Adipocyte (in vitro differentiated cells): ENCODE results near the gene RELB.

Experiments used
- DNase-seq: peaks from one replicate; pipeline ENCODE4 v3.0.0-alpha.2; 2015; ENCODE audit warnings: low read depth
- H3K27me3 ChIP-seq: replicated peaks from 2 replicates; pipeline ENCODE4 v1.7.0; 2013; ENCODE audit warnings: mild to moderate bottlenecking, low read length, moderate library complexity; ENCODE audit not compliant: control insufficient read depth, insufficient read depth
- H3K36me3 ChIP-seq: 2 replicates; pipeline ENCODE4 v1.7.0; 2013; ENCODE audit warnings: low read length, mild to moderate bottlenecking, moderate library complexity; ENCODE audit not compliant: control insufficient read depth, insufficient read depth, severe bottlenecking
- H3K4me1 ChIP-seq: 2 replicates; pipeline ENCODE4 v1.7.0; 2013; ENCODE audit warnings: mild to moderate bottlenecking, low read length, moderate library complexity; ENCODE audit not compliant: control insufficient read depth, insufficient read depth
- H3K4me3 ChIP-seq: 2 replicates; pipeline ENCODE4 v1.7.0; 2013; ENCODE audit warnings: mild to moderate bottlenecking, low read length, moderate library complexity
- H3K9ac ChIP-seq: 2 replicates; pipeline ENCODE4 v1.7.0; 2013; ENCODE audit warnings: mild to moderate bottlenecking, low read length, moderate library complexity
- H3K9me3 ChIP-seq: 2 replicates; pipeline ENCODE4 v1.7.0; 2013; ENCODE audit warnings: mild to moderate bottlenecking, low read length, moderate library complexity; ENCODE audit not compliant: control insufficient read depth

RELB gene

GRCh38 chr19:45005787-45006186 is 4.5 kb downstream of the RELB start:
- Histone ChIP-seq H3K27me3 (no peaks in the 10 kb centered on the region), H3K4me1 (peaks cover 3% of the 10 kb centered on the region), H3K36me3 (no peaks in the 10 kb centered on the region), H3K9me3 (no peaks in the 10 kb centered on the region), H3K9ac (no peak overlapping the region), H3K4me3 (no peak overlapping the region)
- no peak for DNase-seq

DNA sequence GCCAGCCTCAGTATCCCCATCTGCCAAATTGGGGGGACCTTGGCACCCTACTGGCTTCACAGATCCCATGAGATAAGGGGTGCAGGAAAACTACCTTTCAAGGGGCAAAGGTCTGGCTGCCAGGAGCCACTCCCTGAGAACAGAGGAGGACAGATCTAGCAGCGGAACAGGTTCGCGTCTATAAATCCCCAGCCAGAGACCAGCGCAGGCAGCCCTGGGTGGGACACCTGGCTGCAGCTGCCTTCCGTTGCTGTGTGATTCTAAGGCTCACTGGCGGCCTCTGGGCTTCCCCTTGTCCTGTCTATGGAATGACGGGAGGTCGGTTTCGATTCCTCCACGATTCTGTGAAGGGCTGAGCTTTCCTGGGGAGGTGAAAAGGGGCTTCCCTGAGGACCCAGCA is 7.3 kb downstream of the RELB start:
- no peaks in the 10 kb centered on the region for H3K9me3 ChIP-seq
- H3K9ac ChIP-seq = no peak overlapping the region
- no peak for DNase-seq
- no peaks in the 10 kb centered on the region for H3K27me3 ChIP-seq
- peaks cover 12% of the 10 kb centered on the region for H3K36me3 ChIP-seq
- H3K4me3 ChIP-seq = no peak overlapping the region
- H3K4me1 ChIP-seq = no peaks in the 10 kb centered on the region

- Histone ChIP-seq H3K9ac (no peak overlapping the region), H3K27me3 (no peaks in the 10 kb centered on the region), H3K4me1 (no peaks in the 10 kb centered on the region), H3K4me3 (no peak overlapping the region), H3K36me3 (peaks cover 17% of the 10 kb centered on the region), H3K9me3 (no peaks in the 10 kb centered on the region)
- DNase-seq = no peak
These were observed 8.5 kb downstream of the RELB start for GRCh38 chr19:45009625-45010255.

DNA sequence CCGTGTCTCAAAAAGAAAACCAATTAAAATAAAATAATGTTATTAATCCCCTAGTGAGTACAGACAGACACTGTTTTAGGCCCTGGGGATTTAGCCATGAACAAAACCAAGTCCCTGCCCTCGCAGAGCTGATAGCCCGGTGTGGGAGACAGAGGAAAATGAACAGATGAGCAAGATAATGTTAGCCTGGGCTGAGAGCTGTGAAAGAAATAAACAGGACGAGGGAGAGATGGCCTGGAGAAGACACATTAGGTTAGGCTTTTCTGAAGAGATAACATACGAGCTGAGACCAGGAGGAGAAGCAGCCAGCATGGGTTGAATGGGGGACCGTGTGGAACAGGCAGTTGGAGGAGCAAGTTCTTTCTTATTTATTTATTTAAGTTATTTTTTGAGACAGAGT is 9.0 kb downstream of the RELB start:
- DNase-seq = no peak
- H3K27me3 ChIP-seq = no peaks in the 10 kb centered on the region

DNA sequence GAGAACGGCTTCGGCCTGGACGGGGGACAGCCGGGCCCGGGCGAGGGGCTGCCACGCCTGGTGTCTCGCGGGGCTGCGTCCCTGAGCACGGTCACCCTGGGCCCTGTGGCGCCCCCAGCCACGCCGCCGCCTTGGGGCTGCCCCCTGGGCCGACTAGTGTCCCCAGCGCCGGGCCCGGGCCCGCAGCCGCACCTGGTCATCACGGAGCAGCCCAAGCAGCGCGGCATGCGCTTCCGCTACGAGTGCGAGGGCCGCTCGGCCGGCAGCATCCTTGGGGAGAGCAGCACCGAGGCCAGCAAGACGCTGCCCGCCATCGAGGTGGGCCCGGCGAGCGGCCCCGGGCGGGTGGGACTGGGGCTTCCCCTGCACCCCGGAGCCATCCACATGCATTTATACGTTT is 10.7 kb downstream of the RELB start:
- Histone ChIP-seq H3K9me3 (no peaks in the 10 kb centered on the region), H3K36me3 (peaks cover 17% of the 10 kb centered on the region), H3K4me1 (no peaks in the 10 kb centered on the region), H3K9ac (no peak overlapping the region), H3K27me3 (no peaks in the 10 kb centered on the region), H3K4me3 (no peak overlapping the region)
- no peak for DNase-seq

More for the DNA sequence above, 9.0 kb downstream of the RELB start:
- Histone ChIP-seq H3K4me1 (no peaks in the 10 kb centered on the region), H3K4me3 (no peak overlapping the region), H3K9ac (no peak overlapping the region), H3K36me3 (peaks cover 17% of the 10 kb centered on the region), H3K9me3 (no peaks in the 10 kb centered on the region)

DNA sequence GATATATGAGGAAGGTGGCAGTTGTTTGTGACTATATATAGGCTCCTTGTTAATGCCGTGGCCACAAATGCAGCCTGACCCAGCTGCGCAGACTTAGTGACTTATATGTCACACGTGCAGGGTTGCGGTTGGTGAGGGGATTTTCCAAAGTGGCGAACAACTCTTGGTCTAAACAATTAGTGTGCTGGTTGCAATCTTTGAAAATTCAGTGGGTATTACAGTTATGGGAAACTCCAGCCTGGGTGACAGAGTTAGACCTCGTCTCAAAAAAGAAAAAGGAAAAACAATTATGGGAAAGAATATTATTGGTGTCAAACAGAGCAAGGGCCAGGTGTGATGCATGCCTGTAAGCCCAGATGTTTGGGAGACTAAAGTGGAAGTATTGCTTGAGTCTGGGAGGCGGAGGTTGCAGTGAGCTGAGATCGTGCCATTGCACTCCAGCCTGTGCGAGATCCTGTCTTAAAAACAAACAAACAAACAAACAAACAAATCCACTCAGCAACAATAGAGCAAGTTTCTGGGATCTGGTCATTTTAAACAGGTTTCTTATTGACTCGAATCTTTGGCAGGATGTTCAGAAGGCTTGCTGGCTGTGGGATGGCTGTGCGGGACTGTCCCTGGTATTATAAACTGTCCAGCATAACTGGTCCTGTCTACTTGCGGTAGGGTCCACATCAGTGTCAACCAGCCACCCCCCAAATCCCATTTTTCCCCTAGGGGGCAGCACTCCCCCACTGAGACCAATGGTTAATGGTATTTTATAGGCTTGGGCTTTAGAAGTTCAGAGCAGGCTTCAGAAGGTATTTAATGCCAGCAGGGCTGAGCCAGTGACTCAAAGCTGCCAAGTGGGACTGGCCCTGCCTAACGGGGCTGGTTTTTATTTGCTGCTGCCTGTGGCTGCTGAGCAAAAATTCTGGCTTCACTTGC is 15.4 kb downstream of the RELB start:
- H3K4me3 ChIP-seq = no peak overlapping the region
- peaks cover 4% of the 10 kb centered on the region for H3K4me1 ChIP-seq
- H3K36me3 ChIP-seq = peaks cover 17% of the 10 kb centered on the region
- H3K27me3 ChIP-seq = no peaks in the 10 kb centered on the region
- DNase-seq = peak; percentile 76
- H3K9me3 ChIP-seq = no peaks in the 10 kb centered on the region
- H3K9ac ChIP-seq = peak overlapping the region; percentile 20

DNA sequence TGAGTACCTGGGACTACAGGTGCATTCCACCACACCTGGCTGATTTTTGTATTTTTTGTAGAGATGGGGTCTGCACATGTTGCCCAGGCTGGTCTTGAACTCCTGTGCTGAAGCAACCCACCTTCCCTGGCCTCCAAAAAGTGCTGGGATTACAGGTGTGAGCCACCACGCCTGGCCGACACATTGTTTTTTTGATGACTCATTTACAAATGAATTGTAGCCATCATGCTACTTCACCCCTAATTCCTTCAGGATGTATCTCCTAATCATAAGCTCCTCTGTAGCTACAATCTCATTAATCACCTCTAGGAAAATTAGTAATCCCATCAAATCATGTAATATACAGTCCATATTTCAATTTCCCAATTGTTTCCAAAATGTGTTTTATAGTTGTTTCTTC is 17.9 kb downstream of the RELB start:
- Histone ChIP-seq H3K36me3 (no peaks in the 10 kb centered on the region), H3K4me3 (no peak overlapping the region), H3K4me1 (peaks cover 4% of the 10 kb centered on the region), H3K9me3 (no peaks in the 10 kb centered on the region), H3K27me3 (no peaks in the 10 kb centered on the region), H3K9ac (no peak overlapping the region)
- DNase-seq = no peak

- DNase-seq = no peak
- Histone ChIP-seq H3K4me3 (no peak overlapping the region), H3K4me1 (peaks cover 4% of the 10 kb centered on the region), H3K27me3 (no peaks in the 10 kb centered on the region), H3K9me3 (no peaks in the 10 kb centered on the region), H3K9ac (no peak overlapping the region), H3K36me3 (no peaks in the 10 kb centered on the region)
These were observed 18.8 kb downstream of the RELB start for GRCh38 chr19:45020071-45020470.

DNA sequence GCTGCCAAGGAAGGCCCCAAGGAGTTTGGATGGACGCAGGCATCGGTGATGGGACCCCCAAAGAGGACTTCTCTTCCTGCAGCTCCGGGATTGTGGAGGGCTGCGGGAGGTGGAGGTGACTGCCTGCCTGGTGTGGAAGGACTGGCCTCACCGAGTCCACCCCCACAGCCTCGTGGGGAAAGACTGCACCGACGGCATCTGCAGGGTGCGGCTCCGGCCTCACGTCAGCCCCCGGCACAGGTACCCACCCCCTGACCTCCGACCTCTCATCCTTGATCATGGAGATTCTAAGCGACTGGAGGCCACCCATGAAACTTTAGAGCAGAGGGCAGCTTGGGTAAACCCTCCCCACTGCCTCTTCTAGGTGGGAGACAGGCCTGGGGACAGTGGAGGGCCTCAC is 20.7 kb downstream of the RELB start:
- Histone ChIP-seq H3K27me3 (no peaks in the 10 kb centered on the region), H3K4me3 (no peak overlapping the region), H3K9me3 (no peaks in the 10 kb centered on the region), H3K36me3 (no peaks in the 10 kb centered on the region), H3K4me1 (peaks cover 4% of the 10 kb centered on the region), H3K9ac (no peak overlapping the region)
- no peak for DNase-seq

GRCh38 chr19:45023048-45023447 is 21.8 kb downstream of the RELB start:
- H3K4me3 ChIP-seq = no peak overlapping the region
- no peak for DNase-seq
- no peaks in the 10 kb centered on the region for H3K4me1 ChIP-seq
- H3K9ac ChIP-seq = no peak overlapping the region
- H3K9me3 ChIP-seq = no peaks in the 10 kb centered on the region
- peaks cover 4% of the 10 kb centered on the region for H3K36me3 ChIP-seq
- no peaks in the 10 kb centered on the region for H3K27me3 ChIP-seq

GRCh38 chr19:45025264-45025663 is 24.0 kb downstream of the RELB start:
- no peak for DNase-seq
- H3K36me3 ChIP-seq = peaks cover 14% of the 10 kb centered on the region
- H3K27me3 ChIP-seq = no peaks in the 10 kb centered on the region
- H3K9ac ChIP-seq = no peak overlapping the region
- no peak overlapping the region for H3K4me3 ChIP-seq
- no peaks in the 10 kb centered on the region for H3K9me3 ChIP-seq
- H3K4me1 ChIP-seq = no peaks in the 10 kb centered on the region
